Naive thymus-derived CD8-positive, alpha-beta T cell (primary cell): ENCODE data around the gene NBPF6. TPM values are rescaled to one million over a fixed set of nuclear protein-coding genes. Genes with fewer than 3 reads are reported as not detected.
"Not testable (repeated sequence)": the region's sequence is repeated elsewhere in the genome, so short reads cannot be mapped to it uniquely, and the experiment has no call there.

Source experiments
- ATAC-seq, 2 donors: fragments of 150-1000 bp; cut with Tn5 transposase in 1 of 2; sonication (Bioruptor Pico), chemical (Tn5 transposase) in 1 of 2; 1 replicate in 1 of 2; 2 replicates in 1 of 2; pipeline ENCODE4 v1.10.0; 2021; ENCODE audit warnings: mild to moderate bottlenecking in 2 of 2, moderate library complexity in 2 of 2
- POLR2A ChIA-PET: fragments of 350-600 bp; sonication (Branson Sonifier 250); formaldehyde crosslinking; loops from one replicate; lab custom pipeline; 2021; ENCODE audit warnings: antibody characterized with exemption; lab: Charles Lee
- DNase-seq, 10 donors: peaks; one replicate each; pipeline versions ENCODE4 v3.0.0 to v3.0.0-alpha.2; 2020 to 2022
- H3K27ac Mint-ChIP-seq, 10 donors: one replicate each; pipeline ENCODE4 v1.8.0; 2020 to 2022; ENCODE audit warnings: mild to moderate bottlenecking in 10 of 10, mixed read lengths in 10 of 10, moderate library complexity in 4 of 10, inconsistent platforms in 1 of 10
- H3K27me3 Mint-ChIP-seq, 5 donors: one replicate each; pipeline ENCODE4 v1.8.0; 2021 to 2022; ENCODE audit warnings: mixed read lengths in 5 of 5
- H3K36me3 Mint-ChIP-seq, 3 donors: one replicate each; pipeline ENCODE4 v1.8.0; 2020 to 2022; ENCODE audit warnings: mixed read lengths in 3 of 3, mild to moderate bottlenecking in 2 of 3, inconsistent platforms in 1 of 3
- H3K4me1 Mint-ChIP-seq, 4 donors: one replicate each; pipeline ENCODE4 v1.8.0; 2021 to 2022; ENCODE audit warnings: mixed read lengths in 4 of 4
- H3K4me3 Mint-ChIP-seq, 10 donors: one replicate each; pipeline ENCODE4 v1.8.0; 2020 to 2022; ENCODE audit warnings: mild to moderate bottlenecking in 10 of 10, mixed read lengths in 10 of 10, moderate library complexity in 6 of 10, inconsistent platforms in 1 of 10
- H3K9me3 Mint-ChIP-seq, 9 donors: one replicate each; pipeline ENCODE4 v1.8.0; 2020 to 2022; ENCODE audit warnings: mixed read lengths in 9 of 9, mild to moderate bottlenecking in 3 of 9, inconsistent platforms in 1 of 9, moderate library complexity in 1 of 9
- polyA plus RNA-seq, 3 donors: library from polyadenylated mRNA; unstranded; fragments of 300-500 nt; fragmentation: Illumina TruSeq; gene quantifications; one replicate each; pipeline ENCODE4 v1.2.3, GENCODE V29; 2021
- total RNA-seq, 8 experiments: library from RNA in 2 of 8; stranded (reverse) in 2 of 8; gene quantifications; one replicate each; pipeline ENCODE4 v1.2.3 and lab custom pipeline; 2021 to 2026

The NBPF6 gene
- total and polyA plus RNA-seq, 5 experiments from 2014 or later, result 0.16 TPM; not detected in 4

DNA sequence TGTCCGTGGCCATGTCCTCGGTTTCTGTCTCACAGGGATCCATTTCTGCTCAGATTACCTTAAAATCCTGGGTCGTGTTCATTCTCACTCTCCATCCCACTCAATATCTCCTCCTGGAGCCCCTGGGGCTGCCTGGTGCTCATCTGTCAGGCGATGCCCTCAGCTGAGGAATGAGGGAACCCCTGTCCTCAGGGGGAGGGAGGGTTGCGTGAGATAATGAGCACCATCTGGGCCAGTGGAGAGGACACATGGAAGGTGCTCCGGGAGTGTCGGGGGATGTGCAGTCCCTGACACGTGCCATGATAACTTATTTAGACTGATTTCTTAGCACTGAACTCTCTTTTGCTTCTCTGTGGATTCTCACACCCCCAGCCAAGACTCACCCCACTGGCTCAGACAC lies 16.0 kb downstream of the NBPF6 start:
- ATAC-seq, H3K27ac Mint-ChIP-seq, POLR2A ChIA-PET, H3K27me3 Mint-ChIP-seq, H3K4me1 Mint-ChIP-seq, DNase-seq, H3K9me3 Mint-ChIP-seq, H3K36me3 Mint-ChIP-seq, H3K4me3 Mint-ChIP-seq: not testable (repeated sequence)

DNA sequence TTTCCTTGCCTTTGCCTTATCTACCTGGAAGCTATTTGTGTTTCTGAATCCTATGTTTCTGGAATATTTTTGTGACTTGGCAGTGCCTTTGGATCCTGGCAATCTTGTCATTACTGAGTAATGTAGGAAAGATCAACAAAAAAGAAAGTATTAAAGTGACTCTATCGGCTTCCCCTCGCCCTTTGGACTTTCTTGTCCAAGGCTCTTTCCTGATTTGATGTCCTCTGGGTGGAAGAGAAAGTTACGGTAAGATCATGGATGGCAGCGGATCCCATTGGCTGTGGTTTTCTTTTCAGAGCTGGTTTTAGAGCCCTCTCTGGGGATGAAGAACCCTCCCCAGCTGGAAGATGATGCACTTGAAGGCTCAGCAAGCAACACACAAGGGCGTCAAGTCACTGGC lies 17.0 kb downstream of the NBPF6 start:
- ATAC-seq, H3K36me3 Mint-ChIP-seq, H3K9me3 Mint-ChIP-seq, H3K27ac Mint-ChIP-seq, H3K4me1 Mint-ChIP-seq, DNase-seq, H3K4me3 Mint-ChIP-seq, H3K27me3 Mint-ChIP-seq, POLR2A ChIA-PET: not testable (repeated sequence)

- H3K9me3 Mint-ChIP-seq, POLR2A ChIA-PET, H3K4me3 Mint-ChIP-seq, H3K27ac Mint-ChIP-seq, H3K36me3 Mint-ChIP-seq, DNase-seq, ATAC-seq, H3K4me1 Mint-ChIP-seq: not testable (repeated sequence)
- peaks cover 8 to 32% (median 19%) of the 10 kb centered on the region in 5 donors for H3K27me3 Mint-ChIP-seq
Measured at GRCh38 chr1:108470750-108471149, 20.6 kb downstream of the NBPF6 start.

- H3K4me3 Mint-ChIP-seq, ATAC-seq, H3K4me1 Mint-ChIP-seq: not testable (repeated sequence)
Measured at GRCh38 chr1:108474516-108474915, 24.4 kb downstream of the NBPF6 start.

GRCh38 chr1:108478429-108479015 lies 28.4 kb downstream of the NBPF6 start:
- no peak for ATAC-seq

More at GRCh38 chr1:108474516-108474915, 24.4 kb downstream of the NBPF6 start:
- peaks cover 6 to 31% (median 19%) of the 10 kb centered on the region in 9 donors for H3K9me3 Mint-ChIP-seq
- POLR2A ChIA-PET, H3K27ac Mint-ChIP-seq, DNase-seq: not testable (repeated sequence)
- H3K27me3 Mint-ChIP-seq, result peaks cover 10 to 34% (median 21%) of the 10 kb centered on the region in 5 donors
- peaks cover 0 to 28% (median 13%) of the 10 kb centered on the region in 3 donors for H3K36me3 Mint-ChIP-seq

GRCh38 chr1:108482708-108483107 lies 32.6 kb downstream of the NBPF6 start:
- Mint-ChIP-seq H3K4me3 (no peak overlapping the region), H3K27ac (no peak overlapping the region), H3K27me3 (peaks cover 0 to 11% (median 10%) of the 10 kb centered on the region in 5 donors), H3K36me3 (peaks cover 0 to 29% (median 20%) of the 10 kb centered on the region in 3 donors), H3K9me3 (peaks cover 6 to 50% (median 22%) of the 10 kb centered on the region in 9 donors), H3K4me1 (peaks cover 0 to 1% (median 0%) of the 10 kb centered on the region in 4 donors)
- POLR2A ChIA-PET, result no interaction called here
- ATAC-seq (no peak), DNase-seq (no peak)

More at GRCh38 chr1:108478429-108479015, 28.4 kb downstream of the NBPF6 start:
- Mint-ChIP-seq H3K4me3 (no peak overlapping the region), H3K27ac (no peak overlapping the region), H3K9me3 (peaks cover 12 to 47% (median 31%) of the 10 kb centered on the region in 9 donors), H3K27me3 (peaks cover 7 to 39% (median 21%) of the 10 kb centered on the region in 5 donors), H3K4me1 (no peaks in the 10 kb centered on the region), H3K36me3 (peaks cover 0 to 37% (median 18%) of the 10 kb centered on the region in 3 donors)
- POLR2A ChIA-PET, result no interaction called here
- no peak for DNase-seq

GRCh38 chr1:108485990-108486389 lies 35.8 kb downstream of the NBPF6 start:
- Mint-ChIP-seq H3K27me3 (peaks cover 0 to 16% (median 7%) of the 10 kb centered on the region in 5 donors), H3K9me3 (peaks cover 0 to 21% (median 7%) of the 10 kb centered on the region in 9 donors)
- ATAC-seq, DNase-seq, H3K27ac Mint-ChIP-seq, H3K36me3 Mint-ChIP-seq, H3K4me1 Mint-ChIP-seq, POLR2A ChIA-PET, H3K4me3 Mint-ChIP-seq: not testable (repeated sequence)

- Mint-ChIP-seq H3K27ac (peak overlapping the region in 1 of 10 donors; percentile 24), H3K27me3 (peaks cover 0 to 16% (median 4%) of the 10 kb centered on the region in 5 donors), H3K9me3 (peaks cover 0 to 19% (median 7%) of the 10 kb centered on the region in 9 donors)
- ATAC-seq, POLR2A ChIA-PET, H3K4me3 Mint-ChIP-seq, DNase-seq, H3K4me1 Mint-ChIP-seq, H3K36me3 Mint-ChIP-seq: not testable (repeated sequence)
Measured at GRCh38 chr1:108486707-108487106, 36.6 kb downstream of the NBPF6 start.

DNA sequence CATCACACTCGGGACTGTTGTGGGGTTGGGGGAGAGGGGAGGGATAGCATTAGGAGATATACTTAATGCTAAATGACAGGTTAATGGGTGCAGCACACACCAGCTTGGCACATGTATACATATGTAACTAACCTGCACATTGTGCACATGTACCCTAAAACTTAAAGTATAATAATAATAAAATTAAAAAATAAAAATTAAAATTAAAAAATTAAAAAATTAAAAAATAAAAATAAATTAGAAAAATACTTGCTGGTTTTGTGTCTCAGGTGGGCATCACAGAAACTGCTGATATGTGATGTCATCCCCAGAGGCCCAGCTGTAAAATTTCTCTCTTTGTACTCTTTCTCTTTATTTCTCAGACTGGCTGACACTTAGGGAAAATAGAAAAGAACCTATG lies 44.9 kb downstream of the NBPF6 start:
- H3K4me1 Mint-ChIP-seq, DNase-seq, ATAC-seq, POLR2A ChIA-PET, H3K27ac Mint-ChIP-seq, H3K36me3 Mint-ChIP-seq, H3K4me3 Mint-ChIP-seq: not testable (repeated sequence)
- peaks cover 0 to 10% (median 4%) of the 10 kb centered on the region in 9 donors for H3K9me3 Mint-ChIP-seq
- peaks cover 5 to 16% (median 11%) of the 10 kb centered on the region in 5 donors for H3K27me3 Mint-ChIP-seq

DNA sequence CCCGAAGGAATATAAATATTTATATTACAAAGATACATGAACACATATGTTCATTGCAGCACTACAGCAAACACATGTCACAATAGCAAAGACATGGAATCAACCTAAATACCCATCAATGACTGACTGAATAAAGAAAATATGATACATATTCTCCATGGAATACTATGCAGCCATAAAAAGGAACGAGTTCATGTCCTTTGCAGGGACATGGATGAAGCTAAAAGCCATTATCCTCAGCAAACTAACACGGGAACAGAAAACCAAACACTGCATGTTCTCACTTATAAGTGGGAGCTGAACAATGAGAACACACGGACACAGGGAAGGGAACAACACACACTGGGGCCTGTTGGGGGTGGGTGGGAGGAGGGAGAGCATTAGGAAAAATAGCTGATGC lies 46.7 kb downstream of the NBPF6 start:
- H3K27ac Mint-ChIP-seq, H3K4me1 Mint-ChIP-seq, H3K36me3 Mint-ChIP-seq, POLR2A ChIA-PET, ATAC-seq, H3K9me3 Mint-ChIP-seq, DNase-seq, H3K4me3 Mint-ChIP-seq: not testable (repeated sequence)
- H3K27me3 Mint-ChIP-seq, result peaks cover 8 to 28% (median 15%) of the 10 kb centered on the region in 5 donors

DNA sequence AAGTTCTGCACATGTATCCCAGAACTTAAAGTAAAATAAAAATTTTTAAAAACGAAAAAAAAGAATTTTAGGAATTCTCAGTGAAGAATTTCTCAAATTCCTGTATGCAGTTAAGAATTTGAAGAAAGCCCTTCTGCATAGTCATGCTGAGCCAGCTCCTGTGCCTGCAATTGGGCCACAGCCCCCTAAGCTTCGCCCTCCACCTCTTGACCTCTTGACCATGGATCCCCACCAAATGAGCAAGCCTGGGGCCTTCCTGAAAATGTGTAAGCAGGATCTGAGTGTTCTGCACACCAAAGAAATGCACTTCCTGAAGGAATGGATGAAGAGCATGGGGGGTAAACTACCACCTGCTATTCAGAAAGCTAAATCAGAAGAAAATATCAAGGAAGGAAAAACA lies 52.0 kb downstream of the NBPF6 start:
- POLR2A ChIA-PET, result no interaction called here
- DNase-seq (no peak), ATAC-seq (no peak)
- peaks cover 0 to 2% (median 0%) of the 10 kb centered on the region in 3 donors for H3K36me3 Mint-ChIP-seq
- no peaks in the 10 kb centered on the region for H3K9me3 Mint-ChIP-seq
- no peak overlapping the region for H3K4me3 Mint-ChIP-seq
- peaks cover 0 to 34% (median 18%) of the 10 kb centered on the region in 5 donors for H3K27me3 Mint-ChIP-seq
- peak overlapping the region in 1 of 10 donors; percentile 26 for H3K27ac Mint-ChIP-seq
- H3K4me1 Mint-ChIP-seq, result peaks cover 0 to 2% (median 0%) of the 10 kb centered on the region in 4 donors

DNA sequence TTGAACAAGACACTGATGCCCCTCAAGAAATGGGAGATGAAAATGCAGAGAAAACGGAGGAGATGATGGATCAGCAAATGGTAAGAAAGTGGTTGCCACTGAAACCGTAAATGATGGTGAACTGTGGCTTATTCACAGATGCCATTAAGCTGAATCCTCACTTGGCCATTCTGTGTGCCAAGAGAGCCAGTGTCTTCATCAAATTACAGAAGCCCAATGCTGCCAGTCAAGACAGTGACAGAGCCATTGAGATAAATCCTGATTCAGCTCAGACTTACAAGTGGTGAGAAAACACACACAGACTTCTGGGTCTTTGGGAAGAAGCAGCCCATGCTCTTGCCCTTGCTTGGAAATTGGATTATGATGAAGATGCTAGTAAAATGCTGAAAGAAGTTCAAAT lies 52.5 kb downstream of the NBPF6 start:
- H3K4me3 Mint-ChIP-seq, result no peak overlapping the region
- H3K27me3 Mint-ChIP-seq, result peaks cover 0 to 35% (median 18%) of the 10 kb centered on the region in 5 donors

DNA sequence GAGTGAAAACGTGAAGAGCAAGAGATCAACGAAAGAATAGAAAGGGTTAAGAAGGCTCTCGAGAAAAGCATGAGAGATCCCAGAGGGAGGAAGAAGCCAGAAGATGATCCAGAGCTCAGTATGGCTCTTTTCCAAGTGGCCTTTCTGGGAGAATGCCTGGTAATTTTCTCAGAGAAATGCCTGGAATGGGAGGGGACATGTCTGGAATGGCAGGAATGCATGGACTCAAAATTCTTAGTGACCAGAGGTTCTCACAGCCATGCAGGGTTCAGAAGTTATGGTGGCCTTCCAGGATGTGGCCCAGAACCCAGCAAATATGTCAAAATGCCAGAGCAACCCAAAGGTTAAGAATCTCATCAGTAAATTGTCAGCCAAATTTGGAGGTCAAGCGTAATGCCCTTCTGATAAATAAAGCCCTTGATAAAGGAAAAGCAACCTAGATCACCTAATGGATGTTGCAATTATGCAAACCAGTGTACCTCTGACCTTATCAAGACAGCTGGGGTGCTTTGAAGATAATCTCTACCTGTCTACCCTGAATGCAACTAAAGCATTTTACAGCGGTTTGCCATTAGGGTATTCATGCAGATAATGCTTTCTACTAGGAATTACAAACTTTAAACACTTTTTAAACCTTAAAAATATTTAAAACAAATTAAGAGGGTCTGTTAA lies 53.1 kb downstream of the NBPF6 start:
- Mint-ChIP-seq H3K27ac (no peak overlapping the region), H3K4me3 (no peak overlapping the region), H3K27me3 (peaks cover 0 to 38% (median 19%) of the 10 kb centered on the region in 5 donors), H3K9me3 (no peaks in the 10 kb centered on the region), H3K36me3 (peaks cover 0 to 2% (median 0%) of the 10 kb centered on the region in 3 donors), H3K4me1 (peaks cover 0 to 2% (median 0%) of the 10 kb centered on the region in 4 donors)
- POLR2A ChIA-PET, result no interaction called here
- ATAC-seq, result no peak
- DNase-seq, result no peak

More for the DNA sequence above, 52.5 kb downstream of the NBPF6 start:
- DNase-seq (no peak), ATAC-seq (no peak)
- Mint-ChIP-seq H3K4me1 (peaks cover 0 to 2% (median 0%) of the 10 kb centered on the region in 4 donors), H3K36me3 (peaks cover 0 to 2% (median 0%) of the 10 kb centered on the region in 3 donors), H3K27ac (peak overlapping the region in 1 of 10 donors; percentile 30), H3K9me3 (no peaks in the 10 kb centered on the region)
- POLR2A ChIA-PET, result no interaction called here
